NCI-H128 (cell line): Measurements from ENCODE around the gene CTTN.

Experiments used
- DNase-seq: peaks from one replicate; lab custom pipeline; 2025; ENCODE audit not compliant: unreplicated experiment; lab: John Stamatoyannopoulos, UW

Gene CTTN

DNA sequence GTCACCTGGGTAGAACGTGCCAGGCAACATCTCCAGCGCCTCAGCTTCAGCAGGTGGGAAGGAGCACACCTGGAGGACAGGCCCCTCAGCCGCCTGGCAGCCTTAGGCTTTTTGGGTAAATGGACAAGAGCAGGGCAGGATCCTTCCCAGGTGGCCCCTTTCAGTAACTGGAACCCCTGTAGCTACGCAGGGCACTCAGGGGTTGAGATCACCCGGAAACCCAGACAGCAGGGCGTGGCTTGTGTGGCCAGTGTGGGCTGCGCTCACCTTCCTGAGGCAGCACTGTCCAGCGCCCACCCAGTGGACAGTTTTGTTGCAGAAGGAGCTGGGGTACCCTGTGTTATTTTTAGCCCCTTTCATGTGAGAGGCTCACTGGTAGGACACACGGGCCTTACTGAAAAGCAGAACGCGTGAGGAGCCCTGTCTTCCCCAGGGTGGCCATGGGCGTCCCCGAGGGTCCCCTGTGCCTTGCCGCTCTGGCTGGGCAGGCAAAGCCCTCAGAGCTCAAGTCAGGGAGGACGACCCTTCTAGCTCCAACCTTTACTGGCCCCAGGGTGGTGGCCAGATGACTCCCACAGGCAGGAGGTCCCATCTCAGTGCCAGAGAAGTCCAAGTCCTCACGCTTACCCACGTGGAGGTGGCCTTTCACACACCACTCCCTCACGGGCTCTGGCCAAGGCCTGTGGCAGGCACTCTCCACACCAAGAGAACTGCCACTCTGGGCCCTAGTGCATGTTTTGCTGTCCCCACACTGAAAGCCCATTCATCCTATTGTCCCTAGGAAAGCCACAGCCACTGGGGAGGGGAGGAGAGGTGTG, 75.8 kb downstream of the CTTN start:
- DNase-seq = no peak

- no peak for DNase-seq
These were observed 76.4 kb downstream of the CTTN start for GRCh38 chr11:70474710-70475109.

- no peak for DNase-seq
These were observed 78.3 kb downstream of the CTTN start for GRCh38 chr11:70476669-70477068.

GRCh38 chr11:70477176-70477575, 78.8 kb downstream of the CTTN start:
- no peak for DNase-seq

DNA sequence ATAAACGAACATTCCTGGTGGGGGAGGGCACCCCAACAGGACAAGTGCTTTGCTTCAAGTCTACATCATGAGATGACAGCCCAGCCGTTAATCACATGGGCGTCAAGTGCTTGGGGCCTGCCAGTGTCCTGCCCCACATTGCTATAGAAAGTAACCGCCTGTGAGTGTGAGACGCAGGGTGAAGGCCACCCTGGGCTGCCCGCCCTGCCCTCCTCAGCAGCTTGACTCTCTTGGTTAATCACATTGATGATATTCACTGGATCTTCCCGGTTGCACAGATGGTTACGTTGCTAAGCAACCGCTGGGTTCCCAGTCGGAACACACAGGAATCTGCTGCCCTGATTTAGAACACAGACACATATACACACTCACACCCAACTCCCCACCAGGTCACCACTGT, 79.3 kb downstream of the CTTN start:
- DNase-seq = no peak

DNA sequence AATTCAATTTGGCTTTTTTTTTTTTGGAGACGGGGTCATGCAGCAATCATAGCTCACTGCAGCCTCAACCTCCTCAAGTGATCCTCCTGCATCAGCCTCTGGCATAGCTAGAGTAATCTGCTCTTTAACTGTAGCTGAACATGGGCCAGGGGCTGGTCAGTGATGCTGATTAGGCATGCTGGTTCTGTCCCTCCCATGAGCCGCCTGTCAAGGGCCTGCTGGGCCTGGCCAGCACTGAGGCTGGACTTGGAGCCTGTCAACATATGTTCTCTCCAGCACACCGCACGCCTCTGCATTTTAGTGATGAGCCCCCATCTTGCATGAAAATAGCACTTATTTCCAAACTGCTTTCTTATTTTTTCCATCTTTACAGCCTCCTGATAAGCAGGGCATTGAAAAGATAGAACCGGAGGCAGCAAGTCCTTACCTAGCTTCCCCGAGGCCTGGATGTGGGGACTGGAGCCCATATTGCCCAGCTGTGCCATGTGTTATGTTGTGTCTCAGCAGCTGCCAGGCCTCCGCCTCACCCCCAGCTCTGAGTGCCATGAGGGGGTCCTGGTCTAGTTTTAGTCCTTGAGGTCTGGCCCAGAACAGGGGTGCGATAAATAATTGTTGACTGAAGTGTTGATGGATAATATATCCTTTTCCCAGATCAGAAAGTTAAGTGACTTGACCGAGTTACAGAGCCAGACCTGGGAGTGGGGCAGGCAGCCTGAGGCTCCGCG, 80.0 kb downstream of the CTTN start:
- DNase-seq = no peak

GRCh38 chr11:70480711-70481110, 82.4 kb downstream of the CTTN start:
- no peak for DNase-seq

DNA sequence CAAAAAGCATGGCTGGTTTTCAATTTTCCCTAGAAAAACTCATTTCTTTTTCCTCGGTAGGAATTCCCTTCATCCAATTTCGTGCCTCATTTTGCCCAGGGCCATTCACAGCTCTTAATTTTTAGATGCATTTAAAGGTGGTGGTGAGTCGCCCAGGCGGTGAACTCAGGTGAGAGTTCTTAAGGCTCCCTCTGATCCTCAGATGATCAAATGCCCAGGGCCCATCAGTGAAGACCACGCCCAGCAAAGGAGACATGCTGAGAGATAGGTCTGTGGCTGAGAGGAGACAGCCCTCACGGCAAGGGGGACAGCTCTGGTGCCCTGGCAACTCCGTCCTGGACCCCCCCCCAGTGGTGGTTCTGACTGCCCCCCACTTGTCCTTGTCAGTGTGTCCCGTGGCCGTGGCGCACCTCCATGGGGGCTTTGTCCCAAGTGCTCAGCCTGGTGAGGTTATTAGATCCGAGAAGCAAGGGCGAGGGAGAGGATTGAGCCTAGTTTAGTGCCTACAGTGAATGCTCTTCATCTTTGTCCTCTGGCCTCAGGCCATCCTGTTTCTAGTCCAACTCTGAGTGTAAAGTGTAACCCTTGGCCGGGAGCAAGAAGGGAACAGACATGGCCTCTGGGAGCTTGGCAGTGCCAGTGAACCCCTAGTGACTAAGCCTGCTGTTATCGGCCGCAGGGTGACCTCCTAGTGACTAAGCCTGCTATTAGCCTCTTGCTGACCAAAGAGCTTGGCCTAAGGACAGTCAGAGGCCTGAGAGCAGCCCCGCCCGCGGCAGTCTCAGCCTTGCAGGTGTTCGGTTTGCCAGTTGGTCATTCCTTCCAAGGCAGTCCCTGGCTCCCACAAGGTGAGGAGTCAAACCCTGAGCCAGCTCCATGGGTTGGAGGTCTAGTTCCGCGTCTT, 83.5 kb downstream of the CTTN start:
- DNase-seq = no peak

GRCh38 chr11:70482529-70482917, 84.2 kb downstream of the CTTN start:
- no peak for DNase-seq

- DNase-seq = no peak
These were observed 84.9 kb downstream of the CTTN start for GRCh38 chr11:70483077-70483861.

DNA sequence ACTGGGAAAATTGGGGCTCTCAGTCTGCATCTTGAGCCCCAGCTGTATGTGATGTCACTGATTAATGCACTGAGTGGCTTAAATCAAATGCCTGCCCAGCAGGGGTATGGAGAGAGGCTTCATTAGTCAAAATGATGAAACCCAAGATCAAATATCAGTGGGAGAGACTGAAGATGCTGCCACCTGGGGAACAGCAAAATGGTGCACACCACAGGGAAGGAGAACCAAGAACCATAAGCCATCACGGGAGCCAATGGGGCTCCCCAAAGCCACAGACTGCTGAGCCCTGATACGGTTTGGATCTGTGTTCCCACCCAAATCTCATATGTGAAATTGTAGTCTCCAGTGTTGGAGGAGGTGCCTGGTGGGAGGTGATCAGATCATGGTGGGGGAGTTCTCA, 85.6 kb downstream of the CTTN start:
- no peak for DNase-seq

GRCh38 chr11:70485326-70486025, 87.1 kb downstream of the CTTN start:
- no peak for DNase-seq

GRCh38 chr11:70486026-70486415, 87.7 kb downstream of the CTTN start:
- DNase-seq = no peak
